ENCODE results near the gene CLDN2.

The CLDN2 gene

DNA sequence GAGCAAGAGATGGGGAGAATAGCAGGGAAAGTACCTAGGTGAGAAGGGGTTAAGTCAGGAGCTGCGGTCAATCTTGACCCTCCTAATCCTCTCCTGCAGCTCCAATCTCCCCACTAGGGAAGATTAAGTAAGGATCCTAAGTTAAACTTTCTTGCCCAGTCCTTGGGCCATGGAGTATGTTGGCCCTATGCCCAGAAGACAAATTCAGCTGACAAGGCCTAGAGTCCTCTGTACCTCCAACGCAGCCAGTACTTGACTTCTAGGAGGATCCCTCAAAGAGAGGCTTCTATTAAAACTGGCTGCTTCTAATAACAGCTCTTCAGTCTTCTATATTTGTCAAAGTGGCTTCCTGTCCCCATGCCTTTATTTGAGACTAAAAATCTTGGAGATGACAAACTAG, 1.4 kb downstream of the CLDN2 start:
- DNase-seq (ENCODE audit: low read depth, low spot score) = no peak

DNA sequence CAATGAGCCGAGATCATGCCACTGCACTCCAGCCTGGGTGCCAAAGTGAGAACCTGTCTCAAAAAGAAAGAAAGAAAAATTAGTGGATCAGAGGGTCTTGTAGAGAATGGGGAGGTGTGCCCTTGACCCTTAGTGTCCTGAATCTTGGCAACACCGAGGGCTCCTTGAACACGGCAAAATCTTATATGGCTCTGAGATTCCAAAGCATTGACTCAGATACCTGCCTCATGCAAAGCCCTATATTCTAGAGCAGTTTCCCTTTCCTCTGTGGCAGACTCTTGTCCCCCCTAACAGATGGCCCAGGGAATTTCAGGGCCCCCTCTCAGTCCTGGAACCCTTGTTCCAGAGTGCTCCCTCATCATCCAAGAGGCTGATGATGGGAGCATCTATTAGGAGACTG, 6.8 kb downstream of the CLDN2 start:
- no peak for DNase-seq (ENCODE audit: low read depth, low spot score)

DNA sequence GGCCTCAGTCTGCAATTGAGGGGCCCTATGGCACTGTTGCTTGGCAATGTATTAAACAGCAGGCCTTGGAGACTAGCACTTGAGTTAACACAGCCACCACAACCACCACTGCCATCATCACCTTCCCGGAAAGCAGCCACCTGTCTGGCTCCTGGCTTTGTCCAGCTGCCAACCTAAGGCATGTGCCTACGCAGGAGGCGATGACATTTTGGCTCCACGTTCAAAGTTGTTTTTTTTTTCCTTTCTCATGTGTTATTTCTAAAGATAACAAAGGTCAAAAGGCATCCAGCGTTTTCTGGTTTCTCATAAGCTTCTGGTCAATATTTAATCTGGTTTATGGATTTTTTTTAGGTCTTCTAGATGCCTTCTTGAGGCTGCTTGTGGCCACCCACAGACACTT, 7.5 kb downstream of the CLDN2 start:
- no peak for DNase-seq (ENCODE audit: low read depth, low spot score)

DNA sequence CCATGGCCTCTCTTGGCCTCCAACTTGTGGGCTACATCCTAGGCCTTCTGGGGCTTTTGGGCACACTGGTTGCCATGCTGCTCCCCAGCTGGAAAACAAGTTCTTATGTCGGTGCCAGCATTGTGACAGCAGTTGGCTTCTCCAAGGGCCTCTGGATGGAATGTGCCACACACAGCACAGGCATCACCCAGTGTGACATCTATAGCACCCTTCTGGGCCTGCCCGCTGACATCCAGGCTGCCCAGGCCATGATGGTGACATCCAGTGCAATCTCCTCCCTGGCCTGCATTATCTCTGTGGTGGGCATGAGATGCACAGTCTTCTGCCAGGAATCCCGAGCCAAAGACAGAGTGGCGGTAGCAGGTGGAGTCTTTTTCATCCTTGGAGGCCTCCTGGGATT, 8.0 kb downstream of the CLDN2 start:
- no peak for DNase-seq (ENCODE audit: low read depth, low spot score)

DNA sequence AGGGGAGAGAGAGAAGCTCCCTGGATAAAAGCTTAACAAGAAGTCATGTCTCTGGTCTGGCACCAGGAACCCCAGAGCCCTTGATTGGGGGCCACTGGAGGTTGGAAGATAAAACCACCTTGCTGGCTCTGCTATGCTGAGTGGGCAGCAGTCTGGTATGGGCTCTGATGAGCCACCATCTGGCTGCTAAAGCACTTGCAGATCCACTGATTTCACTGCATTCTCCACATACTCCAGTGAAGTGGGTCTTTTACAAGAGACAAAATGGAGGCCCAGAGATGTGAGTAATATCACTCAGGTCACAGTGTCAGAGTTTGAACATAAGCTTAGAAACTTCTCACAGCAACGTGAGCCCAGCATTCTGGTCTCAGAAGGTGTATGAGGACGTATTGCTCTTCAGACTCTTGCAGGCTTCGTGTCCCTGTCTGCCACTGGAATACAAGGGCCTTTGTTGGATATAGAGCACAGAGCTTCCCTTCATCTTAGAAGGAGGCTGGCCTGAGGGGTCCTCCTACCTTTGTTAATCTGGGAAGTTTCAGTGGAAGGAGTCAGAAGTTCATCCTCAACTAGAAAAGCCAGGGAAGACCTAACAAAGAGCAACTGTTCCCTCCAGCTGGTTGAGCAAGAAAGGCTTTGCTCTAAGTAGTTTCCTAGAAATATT, 11.8 kb downstream of the CLDN2 start:
- DNase-seq (ENCODE audit: low read depth, low spot score) = no peak

DNA sequence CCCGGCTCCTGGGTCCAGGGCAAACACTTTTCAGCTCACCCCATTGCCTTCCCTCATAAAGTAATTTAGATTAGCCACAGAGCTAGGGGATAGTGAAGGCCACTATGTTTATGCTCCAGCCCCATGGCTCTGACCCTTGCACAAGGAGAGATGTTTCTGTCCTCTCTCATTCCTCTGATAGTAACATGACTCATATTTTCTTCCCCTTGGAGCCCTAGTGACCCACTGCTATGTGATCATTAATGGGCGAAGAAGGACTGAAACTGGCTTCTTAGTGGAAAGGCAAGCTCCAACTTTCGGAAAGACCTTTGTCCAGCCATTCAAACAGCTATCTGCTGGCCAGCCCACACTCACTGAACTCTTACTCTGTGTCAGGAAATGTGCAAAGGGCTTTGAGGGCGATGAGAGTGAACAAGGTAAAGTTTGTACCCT, 12.3 kb downstream of the CLDN2 start:
- DNase-seq (ENCODE audit: low read depth, low spot score) = no peak

DNA sequence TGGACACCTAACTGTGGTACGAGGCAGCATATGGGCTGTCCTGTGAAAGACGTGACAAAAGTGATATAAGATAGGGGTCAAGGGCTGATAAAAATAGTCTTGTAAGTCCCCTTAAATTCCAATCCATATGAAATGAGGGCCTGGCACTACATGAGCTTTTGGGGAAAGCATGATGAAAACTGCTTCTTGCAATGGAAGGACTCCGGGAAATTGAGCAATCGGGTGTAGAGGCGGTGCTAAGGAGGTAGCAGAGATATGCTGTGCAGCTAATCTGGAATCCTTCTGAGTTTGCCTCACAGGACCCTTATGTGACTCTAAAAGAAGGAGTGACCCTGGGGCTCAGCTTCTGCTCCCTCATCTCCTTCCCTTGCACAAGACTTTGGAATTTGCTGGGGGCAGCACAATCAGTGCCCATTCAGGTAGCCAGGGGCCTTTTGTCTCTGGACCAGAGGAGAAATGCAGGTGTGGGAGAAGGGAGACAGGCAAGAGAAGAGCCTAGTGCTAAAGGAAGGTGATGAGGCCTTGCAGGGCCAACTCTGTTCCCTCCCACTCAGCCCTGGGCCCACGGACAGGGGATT, 12.8 kb downstream of the CLDN2 start:
- no peak for DNase-seq (ENCODE audit: low read depth, low spot score)

DNA sequence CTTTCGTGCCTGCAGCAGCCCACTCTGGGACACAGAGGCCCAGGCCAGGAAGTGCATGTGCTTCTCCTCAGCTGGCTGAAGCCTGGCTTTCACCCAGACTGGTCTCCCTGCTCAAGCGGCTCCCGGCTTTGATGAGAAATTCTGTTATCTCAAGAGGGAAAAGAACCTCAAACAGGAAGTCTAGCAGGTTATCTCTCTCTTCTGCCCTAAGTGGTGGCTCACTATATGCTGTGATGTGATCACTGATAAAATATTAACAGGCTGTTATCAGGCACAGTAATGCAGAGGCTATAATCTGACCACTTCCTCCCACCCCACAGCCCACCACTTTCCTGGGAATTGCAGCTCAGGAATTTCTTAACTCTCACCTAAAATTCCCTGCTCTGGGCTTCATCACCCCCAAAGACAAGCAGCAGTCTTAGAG, 13.3 kb downstream of the CLDN2 start:
- no peak for DNase-seq (ENCODE audit: low read depth, low spot score)

DNA sequence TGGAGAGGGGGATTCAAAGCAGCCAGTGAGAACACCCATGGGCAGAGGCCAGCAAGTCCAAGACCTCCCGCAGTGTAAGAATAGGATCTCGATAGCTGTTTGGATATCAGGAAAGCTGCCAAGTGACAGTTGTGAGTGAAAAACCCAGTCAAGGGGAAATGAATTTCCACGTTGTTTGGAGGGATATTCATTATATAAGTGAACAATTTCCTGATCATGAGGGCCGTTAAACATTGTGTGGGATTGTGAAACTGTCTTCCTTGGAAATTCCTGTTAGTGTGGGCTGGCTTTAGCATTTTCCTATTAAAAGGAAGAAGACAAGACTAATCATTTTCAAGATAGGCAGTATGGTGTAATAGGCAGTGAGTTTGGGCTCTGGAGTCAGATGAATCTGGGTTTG, 15.0 kb downstream of the CLDN2 start:
- no peak for DNase-seq (ENCODE audit: low read depth, low spot score)

DNA sequence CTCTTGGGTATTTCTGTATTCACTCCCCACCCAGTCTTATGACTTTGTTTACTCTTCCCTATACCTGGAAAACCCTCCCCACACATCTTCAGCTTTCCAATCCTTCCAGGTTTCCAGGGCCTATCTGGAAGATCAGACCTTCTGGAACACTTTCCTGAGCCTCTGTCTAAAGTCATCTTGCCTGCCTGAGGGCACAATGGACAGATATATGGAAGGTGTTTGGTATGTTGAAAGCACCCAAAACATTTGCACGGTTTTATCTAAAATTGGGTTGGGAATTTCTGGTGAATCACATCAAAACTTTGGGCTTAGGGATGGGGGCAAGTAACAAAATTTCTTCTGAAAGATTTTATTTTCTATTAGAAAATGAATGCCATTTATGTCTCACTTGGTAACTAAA, 16.0 kb downstream of the CLDN2 start:
- no peak for DNase-seq (ENCODE audit: low read depth, low spot score)

DNA sequence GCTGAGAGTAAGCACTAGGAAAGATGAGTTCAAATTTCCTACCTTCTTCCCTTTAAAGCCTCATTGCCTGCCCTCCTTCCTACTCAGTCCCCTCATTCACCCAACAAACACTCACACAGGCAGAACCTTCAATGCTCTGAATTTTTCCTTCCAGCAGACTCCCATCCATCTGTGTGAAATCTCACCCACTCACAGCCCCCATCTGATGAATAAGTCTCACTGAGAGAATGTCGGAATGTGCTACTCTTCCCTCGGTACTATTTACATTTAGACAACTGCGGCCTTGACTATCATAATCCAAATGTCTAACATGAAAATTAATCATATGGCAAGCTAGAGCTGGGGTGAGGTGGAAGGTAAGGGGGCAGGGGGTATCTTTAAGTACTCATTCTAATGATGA, 19.4 kb downstream of the CLDN2 start:
- no peak for DNase-seq (ENCODE audit: low read depth, low spot score)

DNA sequence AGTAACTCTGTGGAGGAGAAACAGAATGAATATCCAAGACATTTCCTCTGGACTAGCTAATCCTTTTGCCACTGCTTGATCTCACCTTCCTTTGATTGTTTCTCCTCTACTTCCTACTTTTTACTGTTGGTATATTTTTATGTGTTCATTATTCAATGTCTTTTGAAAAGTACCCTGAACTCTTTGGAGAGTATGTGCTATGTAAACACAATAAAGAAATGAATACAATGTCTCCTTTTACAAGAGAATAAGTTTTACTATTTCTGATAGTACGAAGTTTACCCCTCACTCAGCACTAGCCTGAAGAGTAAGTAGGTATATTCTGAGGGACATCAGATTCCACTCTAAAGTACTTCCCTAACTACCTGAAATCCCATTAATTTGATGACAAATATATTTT, 19.9 kb downstream of the CLDN2 start:
- DNase-seq (ENCODE audit: low read depth, low spot score) = no peak

DNA sequence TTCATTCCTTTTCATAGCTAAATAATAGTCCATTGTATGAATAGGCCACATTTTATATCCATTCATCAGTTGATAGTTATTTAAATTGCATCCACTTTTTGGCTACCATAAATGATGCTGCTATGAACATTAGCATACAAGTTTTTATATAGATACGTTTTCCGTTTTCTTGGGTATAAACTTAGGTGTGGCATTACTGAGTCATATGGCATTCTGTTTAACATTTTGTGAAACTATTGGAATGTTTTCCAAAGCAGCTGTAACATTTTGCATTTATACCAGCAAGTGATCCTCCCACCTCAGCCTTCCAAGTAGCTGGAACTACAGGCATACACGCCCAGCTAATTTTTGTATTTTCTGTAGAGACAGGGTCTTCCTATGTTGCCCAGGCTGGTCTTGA, 26.3 kb downstream of the CLDN2 start:
- DNase-seq (ENCODE audit: low read depth, low spot score) = no peak

DNA sequence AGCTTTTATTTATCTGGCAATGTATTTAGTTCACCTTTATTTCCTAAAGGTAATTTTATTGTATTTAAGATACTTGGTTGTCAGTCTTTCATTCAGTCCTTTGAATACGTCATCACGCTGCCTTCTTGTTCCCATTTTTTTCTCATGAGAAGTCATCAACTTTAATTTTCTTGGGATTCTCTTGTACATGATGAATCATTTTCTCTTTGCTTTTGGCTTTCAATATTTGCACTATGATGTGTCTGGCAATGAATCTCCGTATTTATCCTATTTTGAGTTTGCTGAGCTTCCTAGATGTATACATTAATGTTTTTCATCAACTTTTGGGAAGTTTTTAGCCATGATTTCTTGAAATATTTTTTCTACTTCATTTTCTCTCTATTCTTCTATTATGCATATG, 28.4 kb downstream of the CLDN2 start:
- no peak for DNase-seq (ENCODE audit: low read depth, low spot score)

DNA sequence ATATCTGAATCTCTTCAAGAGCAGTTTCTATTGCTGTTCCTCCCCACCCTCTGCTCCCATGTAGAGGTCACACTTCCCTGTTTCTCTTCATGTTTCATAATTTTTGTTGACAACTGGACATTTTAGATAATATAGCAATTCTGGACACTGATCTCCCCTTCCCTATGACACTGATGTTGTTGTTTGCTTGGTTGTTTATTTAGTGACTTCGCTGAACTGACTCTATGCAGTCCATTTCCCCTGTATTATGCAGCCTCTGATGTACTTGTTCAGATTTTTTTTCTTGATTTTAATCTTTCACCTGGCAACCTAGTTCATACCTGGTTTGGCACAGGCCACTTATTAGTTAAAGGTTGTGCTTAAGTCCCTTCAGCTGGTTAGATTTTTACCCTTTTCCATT, 29.2 kb downstream of the CLDN2 start:
- no peak for DNase-seq (ENCODE audit: low read depth, low spot score)

DNA sequence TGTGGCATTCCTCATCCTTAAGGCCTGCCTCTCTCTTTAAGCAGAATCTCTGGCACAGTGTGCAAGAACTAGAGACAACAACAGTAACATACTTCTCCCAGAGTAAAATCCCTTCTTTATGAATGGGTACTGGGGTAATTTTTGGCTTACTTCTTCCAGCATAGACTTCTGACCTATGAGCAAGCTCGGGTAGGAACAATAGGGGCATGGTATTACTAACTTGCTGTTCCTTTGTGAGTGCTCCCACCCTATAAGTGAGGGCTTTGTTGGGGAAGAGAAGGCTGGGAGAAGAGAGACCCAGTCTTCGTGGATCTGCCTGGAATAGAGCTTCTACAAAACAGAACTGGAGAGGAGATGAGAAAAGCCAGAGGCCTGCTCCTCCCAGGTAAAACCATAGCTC, 30.2 kb downstream of the CLDN2 start:
- DNase-seq (ENCODE audit: low read depth, low spot score) = no peak

DNA sequence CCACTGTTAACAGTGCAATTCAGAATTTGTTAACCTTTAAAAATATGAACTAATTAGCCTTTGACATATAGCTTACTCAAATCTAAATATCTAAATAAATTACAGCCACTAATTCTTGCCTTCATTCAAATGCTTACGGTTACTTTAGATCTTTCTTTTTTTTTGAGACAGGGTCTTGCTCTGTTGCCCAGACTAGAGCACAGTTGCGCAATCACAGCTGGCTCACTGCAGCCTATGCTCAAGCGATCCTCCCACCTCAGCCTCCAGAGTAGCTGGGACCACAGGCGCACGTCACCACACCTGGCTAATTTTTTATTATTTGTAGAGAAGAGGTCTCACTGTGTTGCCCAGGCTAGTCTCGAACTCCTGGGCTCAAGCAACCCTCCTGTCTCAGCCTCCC, 31.0 kb downstream of the CLDN2 start:
- DNase-seq (ENCODE audit: low read depth, low spot score) = no peak

DNA sequence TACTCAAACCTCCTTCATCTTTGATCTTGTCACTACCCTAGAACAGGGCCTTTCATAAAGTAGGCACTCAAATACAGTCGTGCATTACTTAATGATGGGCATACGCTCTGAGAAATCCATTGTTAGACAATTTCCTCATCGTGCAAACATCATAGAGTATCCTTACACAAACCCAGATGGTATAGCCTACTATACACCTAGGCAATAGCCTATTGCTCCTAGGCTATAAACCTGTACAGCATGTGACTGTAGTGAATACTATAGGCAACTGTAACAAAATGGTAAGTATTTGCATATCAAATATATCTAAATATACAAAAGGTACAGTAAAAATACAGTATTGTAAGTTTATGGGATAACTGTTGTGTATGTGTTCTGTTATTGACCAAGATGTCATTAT, 31.9 kb downstream of the CLDN2 start:
- no peak for DNase-seq (ENCODE audit: low read depth, low spot score)

DNA sequence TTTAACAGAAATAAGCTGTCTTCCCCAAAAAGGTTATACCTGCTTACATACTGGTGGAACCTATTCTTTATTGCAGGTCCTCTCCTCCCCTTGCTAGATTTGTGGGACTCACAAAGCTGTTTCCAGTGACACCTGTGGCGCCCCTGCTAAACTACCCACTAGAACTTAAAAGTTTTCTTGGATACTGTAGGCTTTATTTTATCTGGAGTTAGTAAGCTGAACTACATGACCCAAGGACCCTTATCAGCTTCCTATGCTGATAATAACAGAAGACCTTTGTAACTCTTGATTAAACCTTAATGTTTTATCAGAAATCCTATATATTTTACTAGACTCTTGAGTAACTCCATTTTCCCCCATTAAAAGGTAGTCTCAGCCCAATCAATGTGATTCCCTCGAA, 32.3 kb downstream of the CLDN2 start:
- DNase-seq (ENCODE audit: low read depth, low spot score) = no peak

DNA sequence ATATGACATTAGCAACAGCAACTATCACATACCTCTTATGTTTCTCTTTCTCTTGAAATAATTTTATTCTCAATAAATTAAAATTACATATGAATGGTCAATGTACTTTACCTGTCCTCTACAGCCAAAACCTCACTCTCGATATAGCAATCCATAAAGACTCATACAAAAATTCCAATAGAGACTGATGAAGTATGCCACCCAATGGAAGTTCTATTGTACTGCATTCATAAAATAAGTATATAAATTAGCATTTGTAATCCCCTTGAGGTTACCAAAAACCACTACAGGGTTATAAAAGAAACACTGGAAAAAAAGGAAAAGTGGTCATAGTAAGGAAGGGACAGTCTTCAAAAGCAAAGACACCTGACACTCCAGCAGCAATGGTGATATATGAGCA, 32.8 kb downstream of the CLDN2 start:
- no peak for DNase-seq (ENCODE audit: low read depth, low spot score)

DNA sequence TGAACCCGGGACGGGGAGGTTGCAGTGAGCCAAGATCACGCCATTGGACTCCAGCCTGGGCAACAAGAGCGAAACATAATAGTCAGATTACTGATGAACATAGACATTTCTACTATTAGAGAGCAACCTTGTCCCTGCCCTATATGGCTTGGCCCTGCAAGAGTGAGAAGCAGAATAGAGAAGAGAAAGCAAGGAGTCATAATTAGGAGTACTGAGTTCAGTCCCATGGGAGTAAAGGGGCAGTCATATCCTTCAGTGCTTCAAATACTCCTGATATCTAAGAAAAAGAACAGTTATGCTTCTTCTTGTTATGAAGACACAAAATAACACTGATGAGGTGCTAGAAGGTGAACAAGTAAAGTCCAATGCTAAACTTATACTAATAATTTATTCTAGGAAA, 33.8 kb downstream of the CLDN2 start:
- no peak for DNase-seq (ENCODE audit: low read depth, low spot score)

DNA sequence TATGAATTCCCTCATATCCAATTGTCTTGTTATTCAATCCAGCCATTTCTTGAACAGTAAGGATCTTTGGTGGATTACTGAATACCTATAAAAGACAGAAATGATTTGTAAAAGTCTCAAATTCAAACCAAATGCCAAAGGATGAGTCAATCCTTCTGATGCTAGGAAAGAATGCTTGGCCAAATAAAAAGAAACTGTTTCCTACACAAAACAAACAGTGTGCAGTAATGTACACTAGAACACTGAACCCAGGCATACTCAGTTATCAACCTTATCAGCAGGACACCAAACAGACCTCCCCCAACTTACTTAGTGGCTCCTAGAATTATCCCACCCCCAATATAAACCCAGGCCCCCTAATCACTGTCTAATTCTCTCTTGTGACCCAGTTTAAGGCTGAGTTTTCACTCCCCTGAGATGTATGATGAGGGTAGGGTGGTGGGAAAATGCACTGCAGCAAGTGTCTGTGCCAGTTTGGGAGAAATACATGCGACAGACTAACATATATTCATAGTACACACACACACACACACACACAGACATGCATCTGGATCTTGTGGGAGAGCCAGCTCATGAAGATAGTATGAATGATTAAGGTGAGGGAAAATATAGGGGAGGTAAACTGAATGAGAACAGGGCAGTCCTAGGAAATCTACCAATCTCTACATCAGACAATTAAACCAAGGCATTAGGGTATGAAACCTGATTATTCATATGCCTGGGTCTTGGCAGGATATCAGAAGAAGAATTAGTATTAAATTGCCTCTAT, 35.0 kb downstream of the CLDN2 start:
- no peak for DNase-seq (ENCODE audit: low read depth, low spot score)

DNA sequence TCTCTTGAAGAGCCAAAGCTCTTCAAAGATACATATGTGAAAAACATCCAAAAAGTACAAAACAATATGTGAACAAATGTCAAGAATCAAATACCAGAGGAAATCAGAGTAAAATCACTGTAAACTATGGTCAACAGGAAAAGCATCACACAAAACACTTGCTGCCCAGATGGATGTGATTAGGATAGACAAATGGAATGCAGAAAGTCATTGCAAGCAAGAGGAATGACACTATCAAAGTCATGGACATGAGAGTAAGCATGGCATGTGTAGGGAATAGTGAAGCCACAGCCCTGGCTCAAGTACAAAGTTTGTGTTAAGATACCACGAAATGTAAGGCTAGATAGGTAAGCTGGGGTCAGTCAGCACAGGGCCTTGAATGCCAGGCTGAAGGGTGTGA, 37.7 kb downstream of the CLDN2 start:
- DNase-seq (ENCODE audit: low read depth, low spot score) = no peak
